PC-3 (cell line): ENCODE data around the gene CHAT. TPM values are rescaled to one million over a fixed set of nuclear protein-coding genes. Genes with fewer than 3 reads are reported as not detected.

ENCODE experiments used
- ATAC-seq: fragments of 200-7000 bp; cut with Tn5 transposase; 2 replicates; pipeline ENCODE4 v1.9.1; 2020; ENCODE audit warnings: mild to moderate bottlenecking, moderate library complexity
- BruUV-seq: library from RNA; stranded (reverse); fragments of 400-500 nt; replicated peaks from 2 replicates; lab custom pipeline; 2021; lab: Mats Ljungman, UMichigan
- CTCF ChIA-PET: fragments of 300-600 bp; sonication (Branson Sonifier 250); formaldehyde crosslinking; loops from one replicate; lab custom pipeline; 2022; ENCODE audit warnings: antibody characterized with exemption; lab: Charles Lee
- POLR2A ChIA-PET: fragments of 300-600 bp; sonication (Branson Sonifier 250); formaldehyde crosslinking; loops from one replicate; lab custom pipeline; 2022; ENCODE audit warnings: antibody characterized with exemption; ENCODE audit not compliant: unreplicated experiment; lab: Charles Lee
- DNase-seq: peaks from one replicate; pipeline ENCODE4 v3.0.0-alpha.2; 2015
- H2AFZ ChIP-seq: fragments of 300-600 bp; sonication (generic); 2 replicates; pipeline ENCODE4 v1.6.0; 2016; ENCODE audit warnings: antibody characterized with exemption, low read length
- H3F3A ChIP-seq: fragments of 300-600 bp; sonication (generic); one replicate; pipeline ENCODE4 v1.6.0; 2017; ENCODE audit warnings: antibody characterized with exemption, low read length, control low read depth, mild to moderate bottlenecking; ENCODE audit not compliant: unreplicated experiment
- H3K27ac ChIP-seq: fragments of 300-600 bp; sonication (generic); 2 replicates; pipeline ENCODE4 v1.5.1; 2016; ENCODE audit warnings: mild to moderate bottlenecking, low read length
- H3K27me3 ChIP-seq: fragments of 300-600 bp; sonication (generic); 2 replicates; pipeline ENCODE4 v1.6.1; 2016; ENCODE audit warnings: low read length, mixed read lengths
- H3K36me3 ChIP-seq: fragments of 300-600 bp; sonication (generic); 2 replicates; pipeline ENCODE4 v1.6.1; 2016; ENCODE audit warnings: low read depth, mixed run types, low read length, mixed read lengths
- H3K4me1 ChIP-seq: fragments of 300-600 bp; sonication (generic); 2 replicates; pipeline ENCODE4 v1.5.1; 2016; ENCODE audit warnings: low read length; ENCODE audit not compliant: insufficient read depth
- H3K4me2 ChIP-seq: fragments of 300-600 bp; sonication (generic); 2 replicates; pipeline ENCODE4 v1.6.0; 2016; ENCODE audit warnings: low read length
- H3K4me3 ChIP-seq: fragments of 300-600 bp; sonication (generic); 2 replicates; pipeline ENCODE4 v1.5.1; 2016; ENCODE audit warnings: mild to moderate bottlenecking, low read length, mixed read lengths
- H3K79me2 ChIP-seq: fragments of 300-600 bp; sonication (generic); 2 replicates; pipeline ENCODE4 v1.6.1; 2017; ENCODE audit warnings: low read length, mixed read lengths
- H3K9ac ChIP-seq: fragments of 300-600 bp; sonication (generic); 2 replicates; pipeline ENCODE4 v1.6.0; 2016; ENCODE audit warnings: mild to moderate bottlenecking, low read length
- H3K9me2 ChIP-seq: fragments of 300-600 bp; sonication (generic); replicated peaks from 2 replicates; pipeline ENCODE4 v1.6.1; 2016; ENCODE audit warnings: mixed run types, low read length, mixed read lengths
- H3K9me3 ChIP-seq: fragments of 300-600 bp; sonication (generic); 2 replicates; pipeline ENCODE4 v1.6.1; 2016; ENCODE audit warnings: low read length, mixed read lengths
- H4K20me1 ChIP-seq: fragments of 300-600 bp; sonication (generic); 2 replicates; pipeline ENCODE4 v1.6.1; 2016; ENCODE audit warnings: low read length, mixed read lengths
- CTCF ChIP-seq: fragments of 300-600 bp; sonication (generic); conservative IDR thresholded peaks from 2 replicates; pipeline ENCODE4 v1.5.1; 2017; ENCODE audit warnings: antibody characterized with exemption, low read depth, mild to moderate bottlenecking, low read length
- EZH2 ChIP-seq: fragments of 300-600 bp; sonication (generic); IDR thresholded peaks from one replicate; pipeline ENCODE4 v1.6.1; 2017; ENCODE audit warnings: antibody characterized with exemption, mild to moderate bottlenecking, low read length; ENCODE audit not compliant: unreplicated experiment
- EZH2phosphoT487 ChIP-seq: fragments of 300-600 bp; sonication (generic); IDR thresholded peaks from 2 replicates; pipeline ENCODE4 v1.6.1; 2018; ENCODE audit warnings: mild to moderate bottlenecking, antibody characterized with exemption, low read length, borderline replicate concordance
- intact Hi-C: fragments of 100-400 bp; cut with micrococcal nuclease; formaldehyde crosslinking; loops from 2 replicates; pipeline ENCODE4 v1.9.0; 2023
- total RNA-seq: library from RNA; depleted of rRNA; stranded (reverse); fragments of >200 nt; gene quantifications from 2 replicates; pipeline ENCODE4 v1.2.3, GENCODE V29; 2014

The CHAT gene
- total RNA-seq, 1 experiment from 2014 or later: not detected

DNA sequence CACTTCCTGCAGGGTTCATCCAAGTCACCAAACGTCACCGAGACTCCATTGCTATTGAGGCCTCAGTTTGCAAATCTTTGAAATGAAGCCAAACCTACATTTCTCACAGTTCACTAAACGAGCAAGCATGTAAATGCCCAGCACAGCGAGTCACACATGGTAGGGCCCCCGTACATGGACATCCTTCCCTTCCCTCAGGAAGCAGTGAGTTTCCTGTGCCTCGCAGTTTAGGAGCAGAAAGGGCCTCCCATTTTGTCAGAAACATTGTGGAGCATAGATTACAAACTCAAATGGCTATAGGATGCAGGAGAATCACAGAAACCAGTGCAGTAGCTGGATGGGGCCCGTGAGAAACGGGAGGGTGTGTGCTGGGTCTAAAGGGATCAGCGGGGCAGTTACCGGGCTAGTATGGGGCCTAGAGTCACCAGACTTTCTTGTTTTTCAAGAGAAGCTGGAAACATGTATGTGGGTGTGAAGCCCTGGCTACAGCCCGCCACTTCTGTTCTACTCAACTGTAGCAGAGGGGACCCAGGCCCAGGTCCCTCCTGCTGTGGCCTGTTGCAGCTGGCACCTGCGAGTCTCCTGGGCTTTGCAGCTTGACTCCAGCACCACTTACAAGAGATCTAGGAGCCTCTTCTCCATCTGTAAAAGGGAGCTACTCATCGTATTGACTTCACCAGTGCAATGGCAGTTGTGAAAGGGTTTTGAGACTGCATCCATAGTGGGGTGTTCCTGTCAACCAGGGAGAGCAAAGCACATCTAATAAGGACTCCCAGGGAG is 17.9 kb upstream of the CHAT start:
- CTCF ChIA-PET: no interaction called here
- Histone ChIP-seq H3K4me2 (no peak overlapping the region), H3K79me2 (no peaks in the 10 kb centered on the region), H3K27me3 (no peaks in the 10 kb centered on the region), H3K4me1 (peaks cover 8% of the 10 kb centered on the region; the same call in 1 of the 2 replicates), H3K27ac (no peak overlapping the region), H3F3A (no peaks in the 10 kb centered on the region), H3K9me2 (no peaks in the 10 kb centered on the region), H3K9me3 (no peaks in the 10 kb centered on the region), H2AFZ (no peak overlapping the region), H3K36me3 (no peaks in the 10 kb centered on the region), H4K20me1 (no peaks in the 10 kb centered on the region), H3K4me3 (no peak overlapping the region), H3K9ac (no peak overlapping the region)
- POLR2A ChIA-PET: interaction anchor here (0.7 kb wide), 1 partner anchor 194 kb away, joined by 9 read pairs; no protein-coding TSS in a partner anchor
- BruUV-seq: no TSS peak
- intact Hi-C loops: loop anchor here (2.0 to 10.0 kb wide), 4 partner anchors 43 to 629 kb away; no protein-coding TSS in a partner anchor
- TF ChIP-seq CTCF (no peak), EZH2 (no peak), EZH2phosphoT487 (no peak)
- DNase-seq: peak; percentile 45
- no peak for ATAC-seq

- H3K9ac ChIP-seq: no peak overlapping the region
- no peak for TF ChIP-seq CTCF
- TF ChIP-seq EZH2: no peak
- no peak for TF ChIP-seq EZH2phosphoT487
- ChIA-PET POLR2A (no interaction called here), CTCF (no interaction called here)
- H3K4me2 ChIP-seq: no peak overlapping the region
- intact Hi-C loops: loop anchor here (10.0 kb wide), 2 partner anchors 458 to 628 kb away; no protein-coding TSS in a partner anchor
- H3K27me3 ChIP-seq: no peaks in the 10 kb centered on the region
- H3K27ac ChIP-seq: no peak overlapping the region
- no peaks in the 10 kb centered on the region for H3K9me2 ChIP-seq
- no peak overlapping the region for H3K4me3 ChIP-seq
- no peaks in the 10 kb centered on the region for H3F3A ChIP-seq
- no peaks in the 10 kb centered on the region for H3K9me3 ChIP-seq
- H2AFZ ChIP-seq: no peak overlapping the region
- no peaks in the 10 kb centered on the region for H3K36me3 ChIP-seq
- BruUV-seq: no TSS peak
- H3K79me2 ChIP-seq: no peaks in the 10 kb centered on the region
- peaks cover 8% of the 10 kb centered on the region; the same call in 1 of the 2 replicates for H3K4me1 ChIP-seq
- ATAC-seq (no peak), DNase-seq (no peak)
- no peaks in the 10 kb centered on the region for H4K20me1 ChIP-seq
Measured at GRCh38 chr10:49596493-49596809, 17.4 kb upstream of the CHAT start.

GRCh38 chr10:49596836-49597235 is 17.0 kb upstream of the CHAT start:
- no peaks in the 10 kb centered on the region for H3K9me3 ChIP-seq
- no peak overlapping the region for H3K4me2 ChIP-seq
- no peaks in the 10 kb centered on the region for H3K9me2 ChIP-seq
- H2AFZ ChIP-seq: no peak overlapping the region
- H3K9ac ChIP-seq: no peak overlapping the region
- TF ChIP-seq EZH2 (no peak), CTCF (no peak), EZH2phosphoT487 (no peak)
- intact Hi-C loops: loop anchor here (10.0 kb wide), 2 partner anchors 458 to 628 kb away; no protein-coding TSS in a partner anchor
- H3K79me2 ChIP-seq: no peaks in the 10 kb centered on the region
- no peak for DNase-seq
- ChIA-PET CTCF (no interaction called here), POLR2A (no interaction called here)
- H3K36me3 ChIP-seq: no peaks in the 10 kb centered on the region
- H3K4me1 ChIP-seq: peaks cover 11% of the 10 kb centered on the region; the same call in 1 of the 2 replicates
- H3F3A ChIP-seq: no peaks in the 10 kb centered on the region
- no peaks in the 10 kb centered on the region for H4K20me1 ChIP-seq
- H3K4me3 ChIP-seq: no peak overlapping the region
- no TSS peak for BruUV-seq
- ATAC-seq: no peak
- H3K27ac ChIP-seq: no peak overlapping the region
- H3K27me3 ChIP-seq: no peaks in the 10 kb centered on the region
